Thymus (tissue), 11 donors: Measurements from ENCODE around the gene NRBP1. TPM values are rescaled to one million over a fixed set of nuclear protein-coding genes. Genes with fewer than 3 reads are reported as not detected.
"Not testable (repeated sequence)": the region's sequence is repeated elsewhere in the genome, so short reads cannot be mapped to it uniquely, and the experiment has no call there.

ENCODE experiments used
- DNase-seq, 9 donors: peaks; one replicate each; pipeline ENCODE4 v3.0.0-alpha.2; 2013; ENCODE audit warnings: low spot score in 9 of 9, low read depth in 6 of 9, missing footprints in 1 of 9
- H3K27ac ChIP-seq, 2 donors: one replicate each; pipeline ENCODE4 v1.5.1; 2013; ENCODE audit warnings: control low read depth in 1 of 2, low read depth in 1 of 2, low read length in 1 of 2, mild to moderate bottlenecking in 1 of 2, moderate library complexity in 1 of 2
- H3K27me3 ChIP-seq, 2 donors: one replicate each; pipeline ENCODE4 v1.5.1; 2013; ENCODE audit warnings: low read length in 1 of 2; ENCODE audit not compliant: control insufficient read depth in 2 of 2, insufficient read depth in 1 of 2
- H3K36me3 ChIP-seq, 2 donors: one replicate each; pipeline ENCODE4 v1.5.1; 2013; ENCODE audit warnings: low read length in 1 of 2, mild to moderate bottlenecking in 1 of 2, moderate library complexity in 1 of 2; ENCODE audit not compliant: control insufficient read depth in 2 of 2, insufficient read depth in 2 of 2
- H3K4me1 ChIP-seq, 2 donors: one replicate each; pipeline ENCODE4 v1.5.1; 2013; ENCODE audit warnings: low read length in 2 of 2; ENCODE audit not compliant: control insufficient read depth in 2 of 2, insufficient read depth in 2 of 2
- H3K4me3 ChIP-seq, 2 donors: one replicate each; pipeline ENCODE4 v1.5.1; 2013; ENCODE audit warnings: low read length in 2 of 2, control low read depth in 1 of 2, mild to moderate bottlenecking in 1 of 2
- H3K9me3 ChIP-seq, 2 donors: one replicate each; pipeline ENCODE4 v1.5.1; 2013; ENCODE audit warnings: low read length in 1 of 2, mild to moderate bottlenecking in 1 of 2; ENCODE audit not compliant: control insufficient read depth in 2 of 2, insufficient read depth in 1 of 2
- WGBS: extraction: QIAGEN DNeasy Blood & Tissue Kit; methylation state at CpG from one replicate; pipeline ENCODE4 v1.1.7; 2013; 5-methylcytosine and 5-hydroxymethylcytosine counted together
- polyA plus RNA-seq: library from polyadenylated mRNA; stranded (reverse); fragments of 200-250 nt; gene quantifications from one replicate; pipeline ENCODE4 v1.2.3, GENCODE V29; 2013
- total RNA-seq: library from RNA; stranded (reverse); fragments of 120-200 nt; gene quantifications from one replicate; pipeline ENCODE4 v1.2.4, GENCODE V29; 2013
- donor health status: healthy.

Gene NRBP1
- total and polyA plus RNA-seq, 2 donors = 43.9 to 56.4 TPM

- H3K36me3 ChIP-seq = peaks cover 0 to under 1% of the 10 kb centered on the region in 2 donors
- no peaks in the 10 kb centered on the region for H3K9me3 ChIP-seq
- no peaks in the 10 kb centered on the region for H3K27me3 ChIP-seq
- peaks cover 7 to 13% of the 10 kb centered on the region in 2 donors for H3K4me1 ChIP-seq
- H3K27ac ChIP-seq = no peak overlapping the region
- no peak for DNase-seq
- WGBS = 96% methylated on average over 9 of the region's 9 CpGs
- H3K4me3 ChIP-seq = no peak overlapping the region
These were observed 15.8 kb upstream of the NRBP1 start for GRCh38 chr2:27412419-27413152.

- no peak for DNase-seq
- H3K4me3 ChIP-seq = no peak overlapping the region
- H3K4me1 ChIP-seq = no peaks in the 10 kb centered on the region
- H3K36me3 ChIP-seq = no peaks in the 10 kb centered on the region
- H3K9me3 ChIP-seq = no peaks in the 10 kb centered on the region
- H3K27ac ChIP-seq = no peak overlapping the region
- no peaks in the 10 kb centered on the region for H3K27me3 ChIP-seq
- WGBS = 98% methylated on average over 6 of the region's 6 CpGs
These were observed 12.3 kb upstream of the NRBP1 start for GRCh38 chr2:27416151-27416550.

- no peak overlapping the region for H3K4me3 ChIP-seq
- no peaks in the 10 kb centered on the region for H3K4me1 ChIP-seq
- no peak overlapping the region for H3K27ac ChIP-seq
- no peaks in the 10 kb centered on the region for H3K27me3 ChIP-seq
- H3K9me3 ChIP-seq = no peaks in the 10 kb centered on the region
- no peak for DNase-seq
- no peaks in the 10 kb centered on the region for H3K36me3 ChIP-seq
These were observed 7.4 kb upstream of the NRBP1 start for GRCh38 chr2:27420996-27421395.

GRCh38 chr2:27421660-27422250, 6.7 kb upstream of the NRBP1 start:
- no peak for DNase-seq
- 98% methylated on average over 4 of the region's 4 CpGs for WGBS

GRCh38 chr2:27422958-27423357, 5.5 kb upstream of the NRBP1 start:
- Histone ChIP-seq H3K36me3 (no peaks in the 10 kb centered on the region), H3K27ac (no peak overlapping the region), H3K4me3 (no peak overlapping the region), H3K4me1 (no peaks in the 10 kb centered on the region), H3K9me3 (no peaks in the 10 kb centered on the region), H3K27me3 (no peaks in the 10 kb centered on the region)
- DNase-seq = no peak
- WGBS = 99% methylated on average over 3 of the region's 3 CpGs

More at GRCh38 chr2:27421660-27422250, 6.7 kb upstream of the NRBP1 start:
- H3K9me3 ChIP-seq = no peaks in the 10 kb centered on the region
- no peaks in the 10 kb centered on the region for H3K36me3 ChIP-seq
- no peak overlapping the region for H3K4me3 ChIP-seq
- no peak overlapping the region for H3K27ac ChIP-seq
- H3K27me3 ChIP-seq = no peaks in the 10 kb centered on the region
- no peaks in the 10 kb centered on the region for H3K4me1 ChIP-seq

- not testable (repeated sequence) for DNase-seq, H3K27me3 ChIP-seq, H3K4me1 ChIP-seq, H3K27ac ChIP-seq, H3K4me3 ChIP-seq, H3K9me3 ChIP-seq, H3K36me3 ChIP-seq
- 98% methylated on average over 10 of the region's 10 CpGs for WGBS
These were observed 3.4 kb upstream of the NRBP1 start for GRCh38 chr2:27425039-27425438.

GRCh38 chr2:27427863-27428212, 593 bp upstream of the NRBP1 start:
- WGBS = 22% methylated on average over 7 of the region's 7 CpGs
- Histone ChIP-seq H3K4me1 (peaks cover 13% of the 10 kb centered on the region in 2 donors), H3K36me3 (no peaks in the 10 kb centered on the region), H3K4me3 (peak overlapping the region; percentile 88 to 91), H3K9me3 (no peaks in the 10 kb centered on the region), H3K27me3 (no peaks in the 10 kb centered on the region), H3K27ac (peak overlapping the region; percentile 96 to 97)
- no peak for DNase-seq

- peak overlapping the region; percentile 88 to 91 for H3K4me3 ChIP-seq
- peak in 5 of 9 donors; percentile 36 to 68 (median 48) for DNase-seq
- H3K27me3 ChIP-seq = no peaks in the 10 kb centered on the region
- H3K9me3 ChIP-seq = no peaks in the 10 kb centered on the region
- H3K36me3 ChIP-seq = peaks cover 8 to 11% of the 10 kb centered on the region in 2 donors
- peaks cover 13% of the 10 kb centered on the region in 2 donors for H3K4me1 ChIP-seq
- under 1% methylated on average over 51 of the region's 51 CpGs for WGBS
- peak overlapping the region; percentile 96 to 97 for H3K27ac ChIP-seq
These were observed 629 bp downstream of the NRBP1 start for GRCh38 chr2:27428978-27429541.

GRCh38 chr2:27431395-27431794, 3.0 kb downstream of the NRBP1 start:
- no peak for DNase-seq
- H3K4me1 ChIP-seq = peaks cover 13% of the 10 kb centered on the region in 2 donors

More at GRCh38 chr2:27431395-27431794, 3.0 kb downstream of the NRBP1 start:
- Histone ChIP-seq H3K4me3 (no peak overlapping the region), H3K9me3 (no peaks in the 10 kb centered on the region), H3K36me3 (peaks cover 31 to 35% of the 10 kb centered on the region in 2 donors), H3K27me3 (no peaks in the 10 kb centered on the region), H3K27ac (no peak overlapping the region)
